ENCODE results near the gene NOX4. TPM values are rescaled to one million over a fixed set of nuclear protein-coding genes. Genes with fewer than 3 reads are reported as not detected.

NOX4 gene
- total RNA-seq, 1 donor from 2014 or later, result 16.8 TPM

- TF ChIP-seq CTCF (IDR thresholded peaks at IDR 0.05; ENCODE audit: insufficient read depth, low read length, poor library complexity, severe bottlenecking), result no peak
- no peak for DNase-seq (ENCODE audit: low read depth)
- Histone ChIP-seq H3K4me3 (ENCODE audit: low read depth, low read length) (no peak overlapping the region), H3K27me3 (ENCODE audit: control insufficient read depth, insufficient read depth, low read length) (no peaks in the 10 kb centered on the region), H3K36me3 (ENCODE audit: control insufficient read depth, insufficient read depth, low read length) (no peaks in the 10 kb centered on the region)
Observed at GRCh38 chr11:89443361-89444322, 47.5 kb downstream of the NOX4 start.

GRCh38 chr11:89442801-89443200, 48.4 kb downstream of the NOX4 start:
- H3K27me3 ChIP-seq (ENCODE audit: control insufficient read depth, insufficient read depth, low read length), result no peaks in the 10 kb centered on the region
- H3K36me3 ChIP-seq (ENCODE audit: control insufficient read depth, insufficient read depth, low read length), result no peaks in the 10 kb centered on the region
- no peak for DNase-seq (ENCODE audit: low read depth)
- TF ChIP-seq CTCF (IDR thresholded peaks at IDR 0.05; ENCODE audit: insufficient read depth, low read length, poor library complexity, severe bottlenecking), result no peak
- H3K4me3 ChIP-seq (ENCODE audit: low read depth, low read length), result no peak overlapping the region

- Histone ChIP-seq H3K36me3 (ENCODE audit: control insufficient read depth, insufficient read depth, low read length) (no peaks in the 10 kb centered on the region), H3K27me3 (ENCODE audit: control insufficient read depth, insufficient read depth, low read length) (no peaks in the 10 kb centered on the region), H3K4me3 (ENCODE audit: low read depth, low read length) (no peak overlapping the region)
- DNase-seq (ENCODE audit: low read depth), result no peak
- TF ChIP-seq CTCF (IDR thresholded peaks at IDR 0.05; ENCODE audit: insufficient read depth, low read length, poor library complexity, severe bottlenecking), result no peak
Observed at GRCh38 chr11:89441606-89442005, 49.6 kb downstream of the NOX4 start.

- no peak for DNase-seq (ENCODE audit: low read depth)
- no peak overlapping the region for H3K4me3 ChIP-seq (ENCODE audit: low read depth, low read length)
- no peak for TF ChIP-seq CTCF (IDR thresholded peaks at IDR 0.05; ENCODE audit: insufficient read depth, low read length, poor library complexity, severe bottlenecking)
- no peaks in the 10 kb centered on the region for H3K36me3 ChIP-seq (ENCODE audit: control insufficient read depth, insufficient read depth, low read length)
- H3K27me3 ChIP-seq (ENCODE audit: control insufficient read depth, insufficient read depth, low read length), result no peaks in the 10 kb centered on the region
Observed at GRCh38 chr11:89437317-89437716, 53.9 kb downstream of the NOX4 start.

DNA sequence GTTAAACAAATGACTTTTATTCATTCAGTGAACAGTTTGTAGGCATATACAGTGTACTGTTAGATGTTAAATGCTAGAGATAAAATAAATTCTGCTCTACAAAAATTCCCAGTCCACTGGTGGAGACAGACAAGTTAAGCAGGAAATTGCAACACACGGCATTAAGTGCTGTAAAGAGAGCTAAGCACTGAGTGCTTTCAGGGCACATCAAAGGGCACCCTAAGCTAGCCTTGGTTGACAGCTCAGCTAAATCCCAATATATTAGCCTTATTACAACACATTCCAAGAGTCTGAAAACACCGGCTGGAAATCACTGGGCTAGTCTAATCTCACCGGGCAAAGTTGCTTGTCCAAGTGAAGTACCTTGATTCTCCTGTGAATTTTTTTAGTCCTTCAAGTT, 55.1 kb downstream of the NOX4 start:
- Histone ChIP-seq H3K36me3 (ENCODE audit: control insufficient read depth, insufficient read depth, low read length) (no peaks in the 10 kb centered on the region), H3K4me3 (ENCODE audit: low read depth, low read length) (no peak overlapping the region), H3K27me3 (ENCODE audit: control insufficient read depth, insufficient read depth, low read length) (no peaks in the 10 kb centered on the region)
- DNase-seq (ENCODE audit: low read depth), result peak; percentile 55
- no peak for TF ChIP-seq CTCF (IDR thresholded peaks at IDR 0.05; ENCODE audit: insufficient read depth, low read length, poor library complexity, severe bottlenecking)
